Hematopoietic multipotent progenitor cell treated with erythropoietin and hydrocortisone succinate and interleukin-3 and kit ligand, for 8 days (in vitro differentiated cells): Measurements from ENCODE around the gene SSR2.

ENCODE experiments used
- DNase-seq: peaks from one replicate; pipeline ENCODE4 v3.0.0-alpha.2; 2015

Gene SSR2

DNA sequence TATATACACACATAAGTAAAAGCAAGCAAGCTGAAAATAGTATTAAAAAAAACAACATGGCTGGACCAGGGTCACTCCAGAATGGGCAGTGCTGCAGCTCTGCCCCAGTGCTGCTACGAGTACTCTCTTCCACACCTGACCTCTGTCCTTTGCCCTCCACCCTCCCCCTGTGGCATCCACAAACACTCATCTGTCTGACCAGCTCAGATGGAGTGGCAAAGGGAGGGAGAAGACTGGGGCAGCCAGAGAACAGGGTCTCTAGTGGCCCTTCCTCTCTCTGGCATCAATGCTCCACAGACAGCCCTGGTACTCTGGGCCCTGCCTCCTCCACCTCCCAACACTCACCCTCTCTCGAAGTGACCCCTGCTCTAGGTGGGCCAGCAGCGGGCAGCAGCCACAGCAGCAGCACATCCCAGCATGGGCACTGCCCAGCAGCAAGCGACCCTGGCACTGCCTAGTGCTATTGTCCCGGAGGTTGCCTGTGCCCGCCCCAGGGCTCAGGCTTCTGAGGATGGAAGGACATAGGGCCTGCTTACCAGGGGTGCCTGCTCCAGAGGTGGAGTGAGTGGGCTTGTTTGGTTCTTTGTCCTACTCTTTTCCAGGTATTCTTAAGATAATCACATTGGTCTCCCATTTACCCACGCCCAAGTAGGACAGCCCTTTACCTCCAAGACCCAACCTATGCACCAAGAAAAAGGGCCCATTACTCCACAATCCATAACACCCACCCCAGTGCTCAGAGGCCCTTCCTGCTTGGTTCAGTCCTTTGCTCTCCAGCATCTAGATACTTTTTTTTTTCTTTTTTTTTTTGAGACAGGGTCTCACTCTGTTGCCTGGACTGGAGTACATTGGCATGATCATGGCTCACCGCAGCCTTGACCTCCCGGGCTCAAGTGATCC lies 48.6 kb downstream of the SSR2 start:
- DNase-seq, result no peak

DNA sequence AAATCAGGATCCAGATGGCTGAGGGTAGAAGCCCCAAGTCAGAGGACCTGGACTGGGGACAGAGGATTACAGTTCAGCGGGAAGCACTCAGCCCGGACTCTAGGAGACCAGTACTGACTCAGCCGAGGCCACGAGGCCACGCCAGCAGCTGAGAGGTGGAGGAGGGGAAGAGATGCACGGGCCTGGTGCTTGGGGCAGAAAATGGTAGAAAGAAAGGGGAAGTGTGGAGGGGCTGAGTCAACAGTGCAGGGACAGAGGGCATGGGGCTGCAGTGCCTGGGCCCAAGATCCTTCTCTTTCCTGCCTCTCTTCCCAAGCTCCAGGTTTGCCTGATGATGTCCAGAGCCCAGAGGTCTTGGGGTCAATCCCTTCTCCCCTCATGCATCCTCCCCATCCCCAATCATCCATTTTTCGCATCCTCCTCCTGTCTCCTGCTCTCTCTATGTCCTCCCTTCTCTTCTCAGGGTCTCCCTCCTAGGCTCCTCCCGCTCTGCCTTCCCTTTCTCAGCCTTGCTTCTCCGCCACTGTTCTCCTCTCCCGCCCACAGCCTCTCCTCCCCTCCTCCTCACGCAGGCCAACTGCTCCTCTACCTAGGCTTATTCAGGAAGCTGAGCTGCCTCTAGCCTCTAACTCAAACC lies 50.1 kb downstream of the SSR2 start:
- DNase-seq, result peak; percentile 71

DNA sequence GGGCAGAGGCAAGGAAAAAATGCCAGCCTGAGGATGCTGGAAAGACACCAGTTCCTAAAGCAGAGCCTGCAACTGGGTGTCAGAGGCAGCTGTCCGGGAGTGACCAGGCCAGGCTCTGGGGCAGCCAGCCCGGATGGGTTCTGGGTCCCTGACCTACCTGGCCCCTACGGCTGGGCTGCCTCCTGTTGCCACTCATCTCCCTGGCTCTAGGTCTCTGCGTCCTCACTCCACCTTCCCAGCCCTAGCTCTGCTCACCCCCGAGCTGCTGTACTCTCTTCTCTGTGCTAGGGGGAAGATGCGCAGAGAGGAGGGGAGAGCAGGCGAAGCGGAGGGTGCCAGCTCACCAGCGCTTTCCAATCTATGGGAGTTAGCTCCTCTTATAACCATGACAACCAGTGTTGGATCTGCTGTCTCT lies 51.4 kb downstream of the SSR2 start:
- no peak for DNase-seq

DNA sequence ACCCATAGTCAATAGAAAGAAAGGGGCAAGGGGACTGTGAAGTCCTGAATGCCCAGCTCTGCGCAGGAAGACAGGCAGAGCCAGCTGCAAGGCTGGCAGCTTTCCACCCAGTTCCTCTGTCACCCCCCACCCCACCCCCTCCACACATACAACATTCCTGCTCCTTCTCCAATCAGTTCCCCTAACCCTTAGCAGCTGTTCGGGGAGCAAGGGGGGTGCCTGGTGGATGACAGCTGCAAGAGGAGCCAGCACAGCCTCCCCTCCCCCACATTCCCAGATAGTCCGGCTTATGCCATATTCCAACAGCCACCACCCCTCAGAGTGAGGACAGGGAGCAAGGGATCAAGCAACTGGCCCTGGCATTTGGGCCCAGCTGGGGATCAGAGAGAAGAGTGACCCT lies 52.1 kb downstream of the SSR2 start:
- no peak for DNase-seq

DNA sequence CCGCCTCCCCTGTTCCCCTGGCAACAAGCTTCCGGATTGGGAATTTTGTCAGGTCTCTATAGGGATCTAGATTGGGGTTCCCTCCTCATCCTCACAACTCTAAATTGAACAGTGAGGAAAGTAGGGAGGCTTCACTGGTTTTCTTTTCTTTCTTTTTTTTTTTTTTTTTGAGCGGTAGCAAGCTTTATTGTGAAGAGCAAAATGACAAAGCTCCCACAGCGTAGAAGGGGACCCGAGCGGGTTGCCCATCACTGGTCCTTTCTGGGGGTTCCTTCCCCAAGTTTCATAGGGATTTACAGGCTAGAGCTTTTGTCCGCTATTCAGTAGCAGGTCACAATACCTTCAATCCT lies 52.7 kb downstream of the SSR2 start:
- no peak for DNase-seq

DNA sequence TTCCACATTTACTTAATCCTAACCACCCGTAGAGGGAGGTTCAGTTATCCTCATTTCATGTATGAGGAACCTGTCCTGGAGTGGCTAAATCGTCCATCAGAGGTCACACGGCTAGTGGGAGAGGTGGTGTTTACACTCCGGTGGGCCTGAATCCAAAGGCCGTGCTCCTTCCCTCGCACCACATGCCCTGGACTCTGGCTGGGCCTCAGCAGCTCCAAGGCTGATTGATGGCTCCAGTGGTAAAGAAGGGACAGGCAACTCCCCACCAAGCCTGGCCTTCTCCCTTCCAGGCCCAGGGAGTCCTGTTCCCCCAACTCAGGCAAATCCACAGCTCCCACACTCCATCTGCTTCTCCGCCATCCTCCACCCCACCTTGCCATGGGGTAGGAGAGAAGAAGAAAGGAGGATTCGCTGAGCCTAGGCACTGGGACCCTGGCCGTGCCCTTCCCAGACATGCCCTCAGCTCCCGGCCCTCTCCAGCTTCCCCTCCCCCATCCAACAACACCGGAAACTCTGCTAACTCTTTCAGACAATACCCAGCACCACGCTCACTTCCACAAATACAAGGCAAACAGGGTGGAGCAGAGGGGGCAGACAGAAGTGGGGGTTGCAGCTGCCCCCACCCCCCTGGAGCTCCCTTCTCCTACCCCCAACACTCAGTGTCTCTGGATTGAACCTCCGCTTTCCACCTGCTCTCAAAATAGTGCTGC lies 53.3 kb downstream of the SSR2 start:
- DNase-seq, result no peak

DNA sequence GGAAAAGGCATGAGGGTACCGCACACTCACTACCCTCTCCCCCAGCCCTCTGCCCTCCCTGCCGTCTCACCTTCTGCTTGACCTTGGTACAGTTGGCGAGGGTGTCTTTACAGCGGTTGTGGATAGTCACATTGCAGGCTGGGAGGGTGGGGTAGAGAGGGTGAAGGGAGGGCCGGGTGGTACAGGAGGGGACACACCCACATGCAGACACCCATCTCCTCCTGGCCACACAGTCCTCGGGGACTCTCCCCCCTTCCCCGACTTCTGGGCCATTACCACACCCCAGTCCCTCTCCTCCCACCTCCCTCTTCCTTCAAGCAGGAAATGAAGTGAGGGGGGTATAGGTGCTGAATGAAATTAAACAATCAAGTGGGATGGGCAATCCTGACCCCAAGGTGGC lies 54.0 kb downstream of the SSR2 start:
- DNase-seq, result peak; percentile 77

DNA sequence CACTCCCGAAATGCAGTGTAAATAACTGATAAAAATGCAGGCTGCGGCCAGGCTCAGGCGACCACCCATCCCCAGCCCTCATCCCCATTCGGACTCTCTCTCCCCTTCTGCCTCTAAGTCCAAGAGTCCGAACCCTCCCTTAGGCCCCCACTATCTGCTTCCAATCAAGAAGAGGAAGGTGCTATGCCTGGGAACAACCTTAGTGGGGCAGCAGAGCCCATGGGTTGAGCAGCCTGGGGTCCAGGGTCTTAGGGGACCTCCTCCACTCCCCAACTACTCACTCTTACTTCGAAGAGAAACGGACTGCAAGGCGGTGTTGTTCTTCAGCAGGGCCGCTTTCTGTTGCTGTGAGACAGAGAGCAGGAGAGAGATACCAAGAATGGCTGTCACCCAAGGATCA lies 54.6 kb downstream of the SSR2 start:
- DNase-seq, result no peak

DNA sequence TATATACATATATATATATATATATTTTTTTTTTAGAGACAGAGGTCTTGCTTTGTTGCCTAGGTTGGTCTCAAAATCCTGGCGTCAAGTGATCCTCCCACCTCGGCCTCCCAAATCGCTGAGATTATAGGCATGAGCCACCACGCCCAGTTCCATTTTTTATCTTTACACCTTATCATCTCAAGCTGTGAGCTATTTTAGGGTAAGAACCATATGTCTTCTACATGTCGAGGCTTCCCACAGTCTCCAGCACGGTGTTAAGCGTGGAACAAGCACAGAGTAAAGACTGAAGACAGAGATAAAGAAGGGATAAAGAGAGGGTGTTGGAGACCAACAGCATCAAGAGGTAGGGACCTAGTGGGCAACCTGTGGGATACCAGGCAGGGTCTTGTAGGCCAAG lies 56.6 kb downstream of the SSR2 start:
- peak; percentile 39 for DNase-seq

DNA sequence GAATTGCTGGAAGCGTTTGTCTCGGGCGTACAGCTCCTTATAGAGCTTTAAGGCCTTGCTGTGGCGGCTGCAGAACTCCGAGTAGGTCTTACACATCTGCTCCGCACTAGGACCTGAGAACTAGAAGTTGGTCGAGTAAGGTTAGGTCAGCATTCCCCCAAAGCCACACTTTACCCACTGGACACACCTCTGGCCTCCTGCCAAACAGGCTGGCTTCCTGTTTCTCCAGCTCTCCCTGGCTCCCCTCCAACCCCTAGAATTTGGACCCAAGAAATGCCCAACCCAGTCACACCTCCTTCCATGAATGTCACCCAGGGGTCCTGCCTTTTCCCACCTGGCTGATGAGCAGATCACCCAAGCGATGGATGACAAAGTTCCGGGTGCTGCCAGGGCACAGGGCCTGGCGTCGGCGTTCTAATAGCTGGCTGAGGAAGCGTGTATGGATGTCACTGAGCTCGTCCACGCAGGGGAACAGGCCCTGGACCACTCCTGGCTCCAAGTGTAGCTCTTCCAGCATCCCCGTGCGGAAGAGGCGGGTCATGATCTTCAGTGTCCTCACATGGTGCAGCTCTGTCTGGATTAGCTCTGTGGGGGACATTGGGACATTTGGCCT lies 58.0 kb downstream of the SSR2 start:
- no peak for DNase-seq

DNA sequence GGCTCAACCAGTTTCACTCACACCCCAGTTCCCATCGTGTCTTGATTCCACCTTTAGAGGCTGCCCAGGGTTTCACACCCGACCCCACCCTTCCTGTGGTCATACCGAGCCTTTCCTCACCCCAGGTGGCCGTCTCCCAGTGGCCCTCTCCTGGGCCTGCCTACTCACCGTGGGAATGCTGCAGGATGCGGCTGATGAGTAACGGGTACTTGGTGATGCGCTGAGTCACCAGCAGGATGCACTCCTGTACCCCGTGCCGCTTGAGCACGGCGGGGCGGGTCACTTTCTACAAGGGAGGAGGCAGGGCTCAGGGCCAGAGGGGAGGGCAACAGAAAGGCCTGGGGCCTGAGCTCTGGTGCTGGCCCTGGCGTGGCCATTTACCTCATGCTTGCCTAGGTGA lies 58.8 kb downstream of the SSR2 start:
- DNase-seq, result peak; percentile 64

DNA sequence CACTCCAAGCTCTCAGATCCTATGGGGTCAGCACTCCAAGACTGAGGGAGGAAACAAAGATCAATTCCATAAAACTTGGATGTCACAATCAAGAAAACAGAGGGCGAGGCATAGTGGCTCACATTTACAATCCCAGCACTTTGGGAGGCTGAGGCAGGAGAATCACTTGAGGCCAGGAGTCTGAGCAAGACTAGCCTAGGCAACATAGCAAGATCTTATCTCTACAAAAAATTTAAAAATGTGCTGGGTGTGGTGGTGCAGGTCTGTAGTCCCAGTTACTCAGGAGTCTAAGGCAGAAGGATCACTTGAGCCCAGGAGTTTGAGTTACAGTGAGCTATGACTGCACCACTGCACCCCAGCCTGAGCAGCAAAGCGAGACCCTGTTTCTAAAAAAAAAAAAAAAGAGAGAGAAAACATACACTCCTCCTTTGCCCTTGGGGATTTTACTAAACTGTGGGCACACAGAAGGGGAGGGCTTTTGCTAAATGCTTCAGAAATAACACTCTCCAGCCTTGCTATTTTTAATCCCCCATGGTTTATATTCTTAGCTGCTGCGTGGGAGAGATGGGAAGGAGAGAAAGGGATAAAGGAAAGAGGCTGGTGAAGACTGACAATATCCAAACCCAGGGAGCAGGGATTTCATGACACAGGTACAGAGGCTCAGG lies 60.5 kb downstream of the SSR2 start:
- DNase-seq, result no peak
